SK-N-SH (cell line): ENCODE data around the gene MACROD2. TPM values are rescaled to one million over a fixed set of nuclear protein-coding genes. Genes with fewer than 3 reads are reported as not detected.

Experiments used
- CTCF ChIA-PET: fragments of 300-600, 350-600 bp; formaldehyde crosslinking; extraction: SDS; loops from one replicate; lab custom pipeline; 2021; lab: Yijun Ruan, JAX
- POLR2A ChIA-PET: fragments of 350-600 bp; sonication (Branson Sonifier 250); formaldehyde crosslinking; extraction: SDS; loops from one replicate; lab custom pipeline; 2020; ENCODE audit warnings: antibody characterized with exemption, inconsistent platforms; lab: Yijun Ruan, JAX
- DNase-seq: peaks from one replicate; pipeline ENCODE4 v3.0.0; 2012
- H2AFZ ChIP-seq: fragments of 200-600 bp; sonication (generic); 2 replicates; pipeline ENCODE4 v1.8.1; 2016; ENCODE audit warnings: antibody characterized with exemption, mild to moderate bottlenecking, low read depth
- H3F3A ChIP-seq: fragments of 200-600 bp; sonication (generic); replicated peaks from 2 replicates; pipeline ENCODE3; 2016; ENCODE audit warnings: antibody characterized with exemption, mild to moderate bottlenecking; ENCODE audit not compliant: insufficient read depth
- H3K27ac ChIP-seq, 2 experiments: fragments of 200-500 bp in 1 of 2; fragments of 200-600 bp in 1 of 2; sonication (Bioruptor generic) in 1 of 2; sonication (generic), shearing (Covaris generic) in 1 of 2; 2 replicates each; pipeline versions ENCODE4 v1.5.1 to v1.6.1; 2014 to 2016; ENCODE audit warnings: low read depth in 2 of 2, inconsistent platforms in 1 of 2, low read length in 1 of 2, mild to moderate bottlenecking in 1 of 2, mixed read lengths in 1 of 2
- H3K27me3 ChIP-seq: fragments of 200-600 bp; sonication (generic), shearing (Covaris generic); 2 replicates; pipeline ENCODE4 v1.6.1; 2016; ENCODE audit warnings: mixed run types; ENCODE audit not compliant: insufficient read depth
- H3K36me3 ChIP-seq, 2 experiments: fragments of 200-500 bp in 1 of 2; fragments of 200-600 bp in 1 of 2; sonication (Bioruptor generic) in 1 of 2; sonication (generic) in 1 of 2; replicated peaks in 1 of 2; 2 replicates each; pipeline versions ENCODE3 to v1.5.1; 2014 to 2016; ENCODE audit warnings: low read length in 1 of 2, mild to moderate bottlenecking in 1 of 2; ENCODE audit not compliant: insufficient read depth in 2 of 2, control insufficient read depth in 1 of 2
- H3K4me1 ChIP-seq, 2 experiments: fragments of 200-500 bp in 1 of 2; fragments of 200-600 bp in 1 of 2; sonication (Bioruptor generic) in 1 of 2; sonication (generic), shearing (Covaris generic) in 1 of 2; 2 replicates each; pipeline versions ENCODE4 v1.5.1 to v1.6.1; 2014 to 2016; ENCODE audit warnings: low read depth in 1 of 2, low read length in 1 of 2, mixed run types in 1 of 2; ENCODE audit not compliant: insufficient read depth in 2 of 2, control insufficient read depth in 1 of 2
- H3K4me2 ChIP-seq: fragments of 200-600 bp; sonication (generic), shearing (Covaris generic); 2 replicates; pipeline ENCODE4 v1.6.1; 2017; ENCODE audit warnings: mixed run types
- H3K4me3 ChIP-seq, 2 experiments: fragments of 200-500 bp in 1 of 2; fragments of 200-600 bp in 1 of 2; sonication (Bioruptor generic) in 1 of 2; sonication (generic), shearing (Covaris generic) in 1 of 2; 2 replicates each; pipeline versions ENCODE4 v1.5.1 to v1.8.1; 2014 to 2016; ENCODE audit warnings: low read depth in 2 of 2, inconsistent platforms in 1 of 2, low read length in 1 of 2, mild to moderate bottlenecking in 1 of 2, mixed read lengths in 1 of 2, moderate library complexity in 1 of 2
- H3K79me2 ChIP-seq: fragments of 200-600 bp; sonication (generic); 2 replicates; pipeline ENCODE4 v1.8.1; 2017; ENCODE audit warnings: mild to moderate bottlenecking; ENCODE audit not compliant: insufficient read depth
- H3K9ac ChIP-seq: fragments of 200-600 bp; sonication (generic); 2 replicates; pipeline ENCODE4 v1.6.1; 2017; ENCODE audit warnings: mixed run types
- H3K9me2 ChIP-seq: fragments of 200-600 bp; sonication (generic); 2 replicates; pipeline ENCODE4 v1.6.1; 2017; ENCODE audit warnings: mixed run types
- H3K9me3 ChIP-seq: fragments of 200-600 bp; sonication (generic); 2 replicates; pipeline ENCODE4 v1.6.1; 2017; ENCODE audit warnings: mixed run types, mild to moderate bottlenecking, moderate library complexity
- H4K20me1 ChIP-seq: fragments of 200-600 bp; sonication (generic); 2 replicates; pipeline ENCODE4 v1.6.1; 2017; ENCODE audit warnings: mild to moderate bottlenecking, mixed run types; ENCODE audit not compliant: insufficient read depth
- EP300 ChIP-seq, 2 experiments: IDR thresholded peaks; 2 replicates each; pipeline versions ENCODE4 v1.4.0 to v1.6.1; 2012; ENCODE audit warnings: borderline replicate concordance in 1 of 2, low read depth in 1 of 2, low read length in 1 of 2
- EZH2phosphoT487 ChIP-seq: fragments of 200-600 bp; sonication (generic); IDR thresholded peaks from 2 replicates; pipeline ENCODE4 v1.6.1; 2017; ENCODE audit warnings: low read depth, mixed run types, mild to moderate bottlenecking, antibody characterized with exemption, moderate library complexity, borderline replicate concordance
- FOSL2 ChIP-seq: IDR thresholded peaks from 2 replicates; pipeline ENCODE4 v1.4.0; 2012; ENCODE audit warnings: low read depth, mild to moderate bottlenecking, moderate library complexity, borderline replicate concordance
- FOXJ3 ChIP-seq: sonication (generic); formaldehyde crosslinking; IDR thresholded peaks from 2 replicates; pipeline ENCODE4 v1.5.1; 2020; ENCODE audit warnings: mild to moderate bottlenecking, missing genetic modification reagents
- GABPA ChIP-seq: IDR thresholded peaks from 2 replicates; pipeline ENCODE4 v1.4.0; 2012; ENCODE audit warnings: low read depth, mild to moderate bottlenecking
- JUND ChIP-seq: IDR thresholded peaks from 2 replicates; pipeline ENCODE4 v1.4.0; 2012
- MEF2A ChIP-seq: IDR thresholded peaks from 2 replicates; pipeline ENCODE4 v1.4.0; 2012; ENCODE audit warnings: low read depth, borderline replicate concordance
- MXI1 ChIP-seq: IDR thresholded peaks from 2 replicates; pipeline ENCODE4 v1.6.1; 2012; ENCODE audit warnings: mild to moderate bottlenecking, low read depth, low read length, improper control_type of control experiment
- RFX5 ChIP-seq: IDR thresholded peaks from 2 replicates; pipeline ENCODE4 v1.6.1; 2012; ENCODE audit warnings: mild to moderate bottlenecking, improper control_type of control experiment, low read length
- SMC3 ChIP-seq: IDR thresholded peaks from 2 replicates; pipeline ENCODE4 v1.6.1; 2012; ENCODE audit warnings: low read depth, low read length, improper control_type of control experiment
- TCF12 ChIP-seq: IDR thresholded peaks from 2 replicates; pipeline ENCODE4 v1.4.0; 2012
- TEAD4 ChIP-seq: IDR thresholded peaks from 2 replicates; pipeline ENCODE4 v1.4.0; 2012; ENCODE audit warnings: mild to moderate bottlenecking, borderline replicate concordance; ENCODE audit not compliant: insufficient read depth
- WGBS: methylation state at CpG from one replicate; pipeline ENCODE4 v1.1.6; 2017; ENCODE audit warnings: low lambda C conversion rate; 5-methylcytosine and 5-hydroxymethylcytosine counted together
- polyA plus RNA-seq, 3 experiments: library from polyadenylated mRNA; depleted of rRNA; stranded (reverse); fragments of >200 nt; gene quantifications; 2 replicates each; pipeline ENCODE4 v1.2.3, GENCODE V29; 2012
- TF ChIP-seq, protein P1 (sequence below): fragments of 150-350 bp; IDR thresholded peaks from 2 replicates; pipeline ENCODE4 v1.6.1; 2016; ENCODE audit warnings: mild to moderate bottlenecking, low read depth, low read length
- TF ChIP-seq, protein P2 (sequence below): IDR thresholded peaks from 2 replicates; pipeline ENCODE4 v1.4.0; 2012; ENCODE audit warnings: low read depth, borderline replicate concordance
- TF ChIP-seq, protein P3 (sequence below): fragments of 200-600 bp; sonication (generic); IDR thresholded peaks from 2 replicates; pipeline ENCODE4 v1.6.1; 2017; ENCODE audit warnings: antibody characterized with exemption, mild to moderate bottlenecking, moderate library complexity
- TF ChIP-seq, protein P4 (sequence below): IDR thresholded peaks from 2 replicates; pipeline ENCODE4 v1.4.0; 2012; ENCODE audit warnings: low read depth
- TF ChIP-seq, protein P5 (sequence below): IDR thresholded peaks from 2 replicates; pipeline ENCODE4; 2012
- TF ChIP-seq, protein P6 (sequence below): IDR thresholded peaks from 2 replicates; pipeline ENCODE4 v1.4.0; 2012; ENCODE audit warnings: low read depth, borderline replicate concordance

Gene MACROD2
- polyA plus RNA-seq, 1 of the 3 experiments (the other 2 are of a cell fraction) = 0.33 TPM

DNA sequence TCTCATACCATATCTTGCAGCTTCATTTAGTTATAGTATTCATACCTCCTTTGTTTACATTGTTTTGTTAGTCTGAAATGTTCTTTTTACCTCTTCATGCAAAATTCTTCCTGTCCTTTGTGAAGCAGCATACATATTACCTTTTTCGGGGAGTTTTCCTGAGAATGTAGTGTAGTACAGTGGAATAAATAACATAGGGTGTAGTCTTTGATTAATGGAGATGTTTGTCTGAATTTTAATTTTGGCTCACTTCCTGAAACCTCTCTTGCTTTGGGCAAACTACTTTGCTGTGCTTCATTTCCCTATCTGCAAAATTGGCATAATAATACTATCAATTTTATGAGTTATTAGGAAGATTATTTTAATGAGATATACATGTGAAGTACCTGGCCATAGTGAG is 5.6 kb downstream of the MACROD2 start:
- Histone ChIP-seq H3K79me2 (no peaks in the 10 kb centered on the region), H3K27me3 (no peaks in the 10 kb centered on the region), H3K9me3 (no peaks in the 10 kb centered on the region), H4K20me1 (no peaks in the 10 kb centered on the region), H3K4me2 (no peak overlapping the region), H3F3A (no peaks in the 10 kb centered on the region), H3K9me2 (no peaks in the 10 kb centered on the region), H3K27ac (no peak overlapping the region), H3K9ac (no peak overlapping the region), H3K4me3 (no peak overlapping the region), H3K36me3 (no peaks in the 10 kb centered on the region), H2AFZ (no peak overlapping the region), H3K4me1 (peaks cover 0 to 4% of the 10 kb centered on the region in 2 experiments; a peak in 1 of 4 replicates)
- TF ChIP-seq EP300 (IDR thresholded peaks at IDR 0.05; ENCODE audit: borderline replicate concordance in 1 of 2, low read depth in 1 of 2, low read length in 1 of 2) (no peak), MEF2A (no peak), GABPA (no peak), SMC3 (no peak), MXI1 (no peak), FOXJ3 (no peak), TCF12 (no peak), FOSL2 (no peak), RFX5 (no peak), JUND (no peak)
- TF ChIP-seq, protein P1, sequence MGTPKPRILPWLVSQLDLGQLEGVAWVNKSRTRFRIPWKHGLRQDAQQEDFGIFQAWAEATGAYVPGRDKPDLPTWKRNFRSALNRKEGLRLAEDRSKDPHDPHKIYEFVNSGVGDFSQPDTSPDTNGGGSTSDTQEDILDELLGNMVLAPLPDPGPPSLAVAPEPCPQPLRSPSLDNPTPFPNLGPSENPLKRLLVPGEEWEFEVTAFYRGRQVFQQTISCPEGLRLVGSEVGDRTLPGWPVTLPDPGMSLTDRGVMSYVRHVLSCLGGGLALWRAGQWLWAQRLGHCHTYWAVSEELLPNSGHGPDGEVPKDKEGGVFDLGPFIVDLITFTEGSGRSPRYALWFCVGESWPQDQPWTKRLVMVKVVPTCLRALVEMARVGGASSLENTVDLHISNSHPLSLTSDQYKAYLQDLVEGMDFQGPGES = no peak
- TF ChIP-seq, protein P2, sequence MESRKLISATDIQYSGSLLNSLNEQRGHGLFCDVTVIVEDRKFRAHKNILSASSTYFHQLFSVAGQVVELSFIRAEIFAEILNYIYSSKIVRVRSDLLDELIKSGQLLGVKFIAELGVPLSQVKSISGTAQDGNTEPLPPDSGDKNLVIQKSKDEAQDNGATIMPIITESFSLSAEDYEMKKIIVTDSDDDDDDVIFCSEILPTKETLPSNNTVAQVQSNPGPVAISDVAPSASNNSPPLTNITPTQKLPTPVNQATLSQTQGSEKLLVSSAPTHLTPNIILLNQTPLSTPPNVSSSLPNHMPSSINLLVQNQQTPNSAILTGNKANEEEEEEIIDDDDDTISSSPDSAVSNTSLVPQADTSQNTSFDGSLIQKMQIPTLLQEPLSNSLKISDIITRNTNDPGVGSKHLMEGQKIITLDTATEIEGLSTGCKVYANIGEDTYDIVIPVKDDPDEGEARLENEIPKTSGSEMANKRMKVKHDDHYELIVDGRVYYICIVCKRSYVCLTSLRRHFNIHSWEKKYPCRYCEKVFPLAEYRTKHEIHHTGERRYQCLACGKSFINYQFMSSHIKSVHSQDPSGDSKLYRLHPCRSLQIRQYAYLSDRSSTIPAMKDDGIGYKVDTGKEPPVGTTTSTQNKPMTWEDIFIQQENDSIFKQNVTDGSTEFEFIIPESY = no peak
- TF ChIP-seq, protein P3, sequence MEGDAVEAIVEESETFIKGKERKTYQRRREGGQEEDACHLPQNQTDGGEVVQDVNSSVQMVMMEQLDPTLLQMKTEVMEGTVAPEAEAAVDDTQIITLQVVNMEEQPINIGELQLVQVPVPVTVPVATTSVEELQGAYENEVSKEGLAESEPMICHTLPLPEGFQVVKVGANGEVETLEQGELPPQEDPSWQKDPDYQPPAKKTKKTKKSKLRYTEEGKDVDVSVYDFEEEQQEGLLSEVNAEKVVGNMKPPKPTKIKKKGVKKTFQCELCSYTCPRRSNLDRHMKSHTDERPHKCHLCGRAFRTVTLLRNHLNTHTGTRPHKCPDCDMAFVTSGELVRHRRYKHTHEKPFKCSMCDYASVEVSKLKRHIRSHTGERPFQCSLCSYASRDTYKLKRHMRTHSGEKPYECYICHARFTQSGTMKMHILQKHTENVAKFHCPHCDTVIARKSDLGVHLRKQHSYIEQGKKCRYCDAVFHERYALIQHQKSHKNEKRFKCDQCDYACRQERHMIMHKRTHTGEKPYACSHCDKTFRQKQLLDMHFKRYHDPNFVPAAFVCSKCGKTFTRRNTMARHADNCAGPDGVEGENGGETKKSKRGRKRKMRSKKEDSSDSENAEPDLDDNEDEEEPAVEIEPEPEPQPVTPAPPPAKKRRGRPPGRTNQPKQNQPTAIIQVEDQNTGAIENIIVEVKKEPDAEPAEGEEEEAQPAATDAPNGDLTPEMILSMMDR = no peak
- no peak for DNase-seq
- WGBS = 89% methylated on average over 1 of the region's 1 CpG
- ChIA-PET CTCF (no interaction called here), POLR2A (no interaction called here)

DNA sequence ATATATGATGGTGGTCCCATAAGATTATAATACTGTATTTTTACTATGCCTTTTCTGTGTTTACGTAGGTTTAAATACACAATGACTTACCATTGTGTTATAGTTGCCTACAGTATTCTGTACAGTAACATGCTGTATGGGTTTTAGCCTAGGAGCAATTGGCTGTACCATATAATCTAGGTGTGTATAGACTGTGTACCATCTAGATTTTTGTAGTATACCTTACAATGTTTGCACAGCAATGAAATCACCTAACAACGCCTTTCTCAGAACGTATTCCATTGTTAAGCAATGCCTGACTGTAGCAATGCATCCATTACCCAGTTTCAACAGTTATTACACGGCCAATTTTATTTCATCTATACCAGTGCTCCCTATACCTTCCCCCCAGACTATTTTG is 10.7 kb downstream of the MACROD2 start:
- no peaks in the 10 kb centered on the region for H3K9me2 ChIP-seq
- no peak overlapping the region for H3K4me2 ChIP-seq
- H4K20me1 ChIP-seq = no peaks in the 10 kb centered on the region
- H3K4me3 ChIP-seq = no peak overlapping the region
- no peaks in the 10 kb centered on the region for H3K36me3 ChIP-seq
- ChIA-PET CTCF (interaction anchor here (1.4 to 1.7 kb wide), 2 partner anchors 10 to 49 kb away, joined by 3 to 4 read pairs; partner anchors contain the start of gene MACROD2), POLR2A (no interaction called here)
- 64% methylated on average over 4 of the region's 4 CpGs for WGBS
- H3K27ac ChIP-seq = no peak overlapping the region
- H3K27me3 ChIP-seq = no peaks in the 10 kb centered on the region
- no peak overlapping the region for H2AFZ ChIP-seq
- no peaks in the 10 kb centered on the region for H3F3A ChIP-seq
- no peaks in the 10 kb centered on the region for H3K4me1 ChIP-seq
- DNase-seq = no peak
- no peaks in the 10 kb centered on the region for H3K9me3 ChIP-seq
- no peak overlapping the region for H3K9ac ChIP-seq
- H3K79me2 ChIP-seq = no peaks in the 10 kb centered on the region
- TF ChIP-seq, protein P3 = no peak
- TF ChIP-seq FOXJ3 (no peak), TEAD4 (no peak), EZH2phosphoT487 (no peak), MXI1 (no peak)
- TF ChIP-seq, protein P4, sequence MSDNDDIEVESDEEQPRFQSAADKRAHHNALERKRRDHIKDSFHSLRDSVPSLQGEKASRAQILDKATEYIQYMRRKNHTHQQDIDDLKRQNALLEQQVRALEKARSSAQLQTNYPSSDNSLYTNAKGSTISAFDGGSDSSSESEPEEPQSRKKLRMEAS = no peak
- TF ChIP-seq, protein P5, sequence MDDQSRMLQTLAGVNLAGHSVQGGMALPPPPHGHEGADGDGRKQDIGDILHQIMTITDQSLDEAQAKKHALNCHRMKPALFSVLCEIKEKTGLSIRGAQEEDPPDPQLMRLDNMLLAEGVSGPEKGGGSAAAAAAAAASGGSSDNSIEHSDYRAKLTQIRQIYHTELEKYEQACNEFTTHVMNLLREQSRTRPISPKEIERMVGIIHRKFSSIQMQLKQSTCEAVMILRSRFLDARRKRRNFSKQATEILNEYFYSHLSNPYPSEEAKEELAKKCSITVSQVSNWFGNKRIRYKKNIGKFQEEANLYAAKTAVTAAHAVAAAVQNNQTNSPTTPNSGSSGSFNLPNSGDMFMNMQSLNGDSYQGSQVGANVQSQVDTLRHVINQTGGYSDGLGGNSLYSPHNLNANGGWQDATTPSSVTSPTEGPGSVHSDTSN = no peak
- TF ChIP-seq, protein P6, sequence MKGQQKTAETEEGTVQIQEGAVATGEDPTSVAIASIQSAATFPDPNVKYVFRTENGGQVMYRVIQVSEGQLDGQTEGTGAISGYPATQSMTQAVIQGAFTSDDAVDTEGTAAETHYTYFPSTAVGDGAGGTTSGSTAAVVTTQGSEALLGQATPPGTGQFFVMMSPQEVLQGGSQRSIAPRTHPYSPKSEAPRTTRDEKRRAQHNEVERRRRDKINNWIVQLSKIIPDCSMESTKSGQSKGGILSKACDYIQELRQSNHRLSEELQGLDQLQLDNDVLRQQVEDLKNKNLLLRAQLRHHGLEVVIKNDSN = no peak
